ENCODE results near the gene CDR2L.

Gene CDR2L

DNA sequence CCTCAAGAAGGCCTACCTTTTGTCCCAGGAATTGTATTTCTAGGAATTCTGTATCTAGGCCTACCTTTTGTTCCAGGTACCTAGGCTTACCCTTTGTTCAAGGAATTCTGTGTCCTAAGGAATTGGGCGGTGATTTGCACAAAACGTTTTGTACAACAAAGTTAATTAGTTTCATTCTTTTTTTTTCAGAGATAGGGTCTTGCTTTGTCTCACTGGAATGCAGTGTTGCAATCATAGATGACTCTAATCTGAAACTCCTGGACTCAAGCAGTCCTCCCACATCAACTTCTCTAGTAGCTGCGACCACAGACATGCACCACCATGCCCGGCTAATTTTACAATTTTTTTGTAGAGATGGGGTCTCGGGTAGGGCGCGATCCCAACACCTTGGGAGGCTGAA lies 7.0 kb downstream of the CDR2L start:
- TF ChIP-seq SIN3A (IDR thresholded peaks at IDR 0.05; ENCODE audit: borderline replicate concordance, insufficient read depth, low read length) = no peak
- TF ChIP-seq TAF1 (IDR thresholded peaks at IDR 0.05; ENCODE audit: borderline replicate concordance, insufficient read depth, low read length) = no peak
- TF ChIP-seq, protein P1, sequence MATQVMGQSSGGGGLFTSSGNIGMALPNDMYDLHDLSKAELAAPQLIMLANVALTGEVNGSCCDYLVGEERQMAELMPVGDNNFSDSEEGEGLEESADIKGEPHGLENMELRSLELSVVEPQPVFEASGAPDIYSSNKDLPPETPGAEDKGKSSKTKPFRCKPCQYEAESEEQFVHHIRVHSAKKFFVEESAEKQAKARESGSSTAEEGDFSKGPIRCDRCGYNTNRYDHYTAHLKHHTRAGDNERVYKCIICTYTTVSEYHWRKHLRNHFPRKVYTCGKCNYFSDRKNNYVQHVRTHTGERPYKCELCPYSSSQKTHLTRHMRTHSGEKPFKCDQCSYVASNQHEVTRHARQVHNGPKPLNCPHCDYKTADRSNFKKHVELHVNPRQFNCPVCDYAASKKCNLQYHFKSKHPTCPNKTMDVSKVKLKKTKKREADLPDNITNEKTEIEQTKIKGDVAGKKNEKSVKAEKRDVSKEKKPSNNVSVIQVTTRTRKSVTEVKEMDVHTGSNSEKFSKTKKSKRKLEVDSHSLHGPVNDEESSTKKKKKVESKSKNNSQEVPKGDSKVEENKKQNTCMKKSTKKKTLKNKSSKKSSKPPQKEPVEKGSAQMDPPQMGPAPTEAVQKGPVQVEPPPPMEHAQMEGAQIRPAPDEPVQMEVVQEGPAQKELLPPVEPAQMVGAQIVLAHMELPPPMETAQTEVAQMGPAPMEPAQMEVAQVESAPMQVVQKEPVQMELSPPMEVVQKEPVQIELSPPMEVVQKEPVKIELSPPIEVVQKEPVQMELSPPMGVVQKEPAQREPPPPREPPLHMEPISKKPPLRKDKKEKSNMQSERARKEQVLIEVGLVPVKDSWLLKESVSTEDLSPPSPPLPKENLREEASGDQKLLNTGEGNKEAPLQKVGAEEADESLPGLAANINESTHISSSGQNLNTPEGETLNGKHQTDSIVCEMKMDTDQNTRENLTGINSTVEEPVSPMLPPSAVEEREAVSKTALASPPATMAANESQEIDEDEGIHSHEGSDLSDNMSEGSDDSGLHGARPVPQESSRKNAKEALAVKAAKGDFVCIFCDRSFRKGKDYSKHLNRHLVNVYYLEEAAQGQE (IDR thresholded peaks at IDR 0.05; ENCODE audit: insufficient read depth in 1 of 2, low read depth in 2 of 2, low read length in 2 of 2) = no peak
- no peak for TF ChIP-seq POLR2AphosphoS5 (IDR thresholded peaks at IDR 0.05; ENCODE audit: low read depth, low read length)
- TF ChIP-seq FOXP2 (optimal IDR thresholded peaks at IDR 0.05; ENCODE audit: borderline replicate concordance, extremely low read depth, extremely low read length, insufficient read depth) = no peak

DNA sequence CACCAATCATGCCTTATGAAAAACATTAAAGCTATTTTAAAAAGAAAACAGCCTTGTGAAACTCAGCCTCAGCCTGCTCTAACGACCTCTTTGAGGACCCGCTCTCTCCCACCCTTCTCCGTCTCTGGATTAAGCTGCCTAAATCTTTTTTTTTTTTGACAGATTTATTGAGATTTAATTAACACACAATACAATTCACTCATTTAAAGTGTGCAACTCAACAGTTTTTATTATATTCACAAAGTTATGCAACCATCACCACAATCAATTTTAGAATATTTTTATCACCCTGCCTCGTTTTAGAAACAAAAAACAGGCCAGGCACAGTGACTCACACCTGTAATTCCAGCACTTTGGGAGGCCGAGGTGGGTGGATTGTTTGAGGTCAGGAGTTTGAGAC lies 8.4 kb downstream of the CDR2L start:
- no peak for TF ChIP-seq TAF1 (IDR thresholded peaks at IDR 0.05; ENCODE audit: borderline replicate concordance, insufficient read depth, low read length)
- TF ChIP-seq FOXP2 (optimal IDR thresholded peaks at IDR 0.05; ENCODE audit: borderline replicate concordance, extremely low read depth, extremely low read length, insufficient read depth) = no peak
- TF ChIP-seq, protein P1 (IDR thresholded peaks at IDR 0.05; ENCODE audit: insufficient read depth in 1 of 2, low read depth in 2 of 2, low read length in 2 of 2) = no peak
- TF ChIP-seq SIN3A (IDR thresholded peaks at IDR 0.05; ENCODE audit: borderline replicate concordance, insufficient read depth, low read length) = no peak
- no peak for TF ChIP-seq POLR2AphosphoS5 (IDR thresholded peaks at IDR 0.05; ENCODE audit: low read depth, low read length)

DNA sequence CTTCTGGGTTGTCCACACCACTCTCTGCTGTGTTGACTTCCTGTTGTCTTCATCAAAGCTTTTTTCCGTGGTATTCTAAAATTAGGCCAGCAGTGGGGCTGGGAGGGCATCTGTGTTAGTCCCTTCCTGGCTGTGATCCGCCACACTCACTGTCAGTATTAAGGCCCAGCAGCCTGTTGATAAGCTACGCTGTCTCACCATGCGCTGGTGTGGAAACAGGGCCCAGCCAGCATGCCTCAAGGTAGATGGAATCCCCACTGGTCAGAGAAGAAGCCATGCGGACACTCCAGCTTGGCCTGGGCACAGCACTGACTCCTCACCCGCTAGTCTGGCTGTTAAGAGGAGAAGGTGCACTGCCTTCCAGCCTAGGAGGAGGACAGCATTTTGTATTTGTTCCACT lies 11.4 kb downstream of the CDR2L start:
- TF ChIP-seq, protein P1 (IDR thresholded peaks at IDR 0.05; ENCODE audit: insufficient read depth in 1 of 2, low read depth in 2 of 2, low read length in 2 of 2) = no peak
- TF ChIP-seq TAF1 (IDR thresholded peaks at IDR 0.05; ENCODE audit: borderline replicate concordance, insufficient read depth, low read length) = no peak
- TF ChIP-seq POLR2AphosphoS5 (IDR thresholded peaks at IDR 0.05; ENCODE audit: low read depth, low read length) = no peak
- TF ChIP-seq SIN3A (IDR thresholded peaks at IDR 0.05; ENCODE audit: borderline replicate concordance, insufficient read depth, low read length) = no peak
- no peak for TF ChIP-seq FOXP2 (optimal IDR thresholded peaks at IDR 0.05; ENCODE audit: borderline replicate concordance, extremely low read depth, extremely low read length, insufficient read depth)

DNA sequence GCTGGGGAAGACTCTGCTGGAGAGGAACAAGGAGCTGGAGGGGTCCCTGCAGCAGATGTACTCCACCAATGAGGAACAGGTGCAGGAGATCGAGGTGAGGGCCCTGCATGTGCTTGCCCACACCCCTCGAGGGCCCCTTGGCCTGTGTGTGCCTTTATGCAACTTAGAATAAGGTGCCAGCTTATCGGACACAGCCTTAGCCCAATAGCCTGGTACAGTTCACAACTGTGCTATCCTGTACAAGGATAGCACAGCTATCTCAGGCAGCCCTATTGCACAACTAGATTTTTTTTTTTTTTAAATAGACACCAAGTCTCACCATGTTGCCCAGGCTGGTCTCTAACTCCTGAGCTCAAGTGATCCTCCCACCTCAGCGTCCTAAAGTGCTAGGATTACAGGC lies 12.1 kb downstream of the CDR2L start:
- TF ChIP-seq FOXP2 (optimal IDR thresholded peaks at IDR 0.05; ENCODE audit: borderline replicate concordance, extremely low read depth, extremely low read length, insufficient read depth) (no peak), POLR2AphosphoS5 (IDR thresholded peaks at IDR 0.05; ENCODE audit: low read depth, low read length) (no peak), SIN3A (IDR thresholded peaks at IDR 0.05; ENCODE audit: borderline replicate concordance, insufficient read depth, low read length) (no peak), TAF1 (IDR thresholded peaks at IDR 0.05; ENCODE audit: borderline replicate concordance, insufficient read depth, low read length) (no peak)
- TF ChIP-seq, protein P1 (IDR thresholded peaks at IDR 0.05; ENCODE audit: insufficient read depth in 1 of 2, low read depth in 2 of 2, low read length in 2 of 2) = no peak

Data from PFSK-1 (cell line).